GM19099 (cell line): ENCODE data around the gene PAX9.

Experiments used
- POLR2A ChIP-seq: IDR thresholded peaks from 3 replicates; pipeline ENCODE4 v1.6.1; 2011; ENCODE audit warnings: low read depth; ENCODE audit not compliant: insufficient read length; ENCODE audit errors: extremely low read depth

The PAX9 gene

DNA sequence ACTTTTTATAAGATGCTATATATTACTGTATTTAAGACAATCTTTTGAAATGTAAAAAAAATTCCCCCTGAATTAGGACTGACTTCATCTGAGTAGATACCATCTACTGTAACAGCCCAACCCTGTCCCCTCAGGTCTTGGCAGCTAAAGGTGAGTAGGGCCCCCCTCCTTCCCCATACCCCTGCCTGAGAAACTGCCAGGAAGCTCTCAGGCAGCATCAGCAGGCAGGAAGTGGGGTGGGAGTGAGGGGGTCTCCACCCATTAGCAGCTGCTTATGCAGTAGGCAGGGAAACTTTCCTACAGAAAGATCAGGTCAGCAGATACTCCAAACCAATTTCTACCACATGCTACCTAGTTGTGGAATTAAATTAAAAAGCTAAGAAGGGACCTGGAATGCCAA lies 62.5 kb downstream of the PAX9 start:
- no peak for TF ChIP-seq POLR2A

DNA sequence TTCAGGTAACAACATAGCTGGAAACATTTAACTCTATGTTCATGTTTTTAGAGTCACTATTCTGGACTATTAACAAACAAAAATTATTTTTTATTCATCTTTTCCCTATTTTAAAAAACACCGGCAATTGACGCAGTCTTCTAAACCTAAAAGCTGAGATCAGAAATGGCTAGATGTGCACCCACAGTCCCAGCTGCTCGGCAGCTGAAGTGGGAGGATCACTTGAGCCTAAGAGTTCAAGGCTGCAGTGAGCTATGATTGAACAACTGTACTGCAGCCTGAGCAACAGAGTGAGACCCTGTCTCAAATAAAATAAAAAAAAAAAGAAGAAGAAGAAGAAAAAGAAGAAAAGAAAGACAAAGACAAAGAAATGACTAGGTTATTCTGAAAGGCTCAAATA lies 64.5 kb downstream of the PAX9 start:
- no peak for TF ChIP-seq POLR2A
